A375 (cell line): ENCODE results near the gene PDE11A. TPM values are rescaled to one million over a fixed set of nuclear protein-coding genes. Genes with fewer than 3 reads are reported as not detected.

Experiments used
- small RNA-seq: library from RNA; depleted of rRNA; stranded (forward); fragments of <200 nt; gene quantifications from one replicate; pipeline ENCODE3, GENCODE V24; 2014
- total RNA-seq: library from RNA; depleted of rRNA; stranded (reverse); fragments of >200 nt; shearing (Covaris generic); gene quantifications from 2 replicates; pipeline ENCODE4 v1.2.3, GENCODE V29; 2014; rRNA removed

The PDE11A gene
- 0.04 and 0.19 TPM in 2 replicates for total RNA-seq

GRCh38 chr2:178072383-178073301 is at the start of gene PDE11A:
Gene PDE11A (minus strand): TSS chr2:178072777. CDS start chr2:178072437, 340 bp downstream.

GRCh38 chr2:178112202-178113152 is 39.9 kb upstream of the PDE11A start, which contains the start of gene RBM45:
Gene RBM45 (plus strand): TSS chr2:178112437. CDS start chr2:178112547, 110 bp downstream.

Small RNA genes lying within 50 kb of the gene (small RNA-seq; reads per million reads assigned to genes)
- gene AC011998.1 (not detected), gene RNU6-629P (not detected)

Other genes with a start within 250 kb of the PDE11A start
- 8.8 and 10.2 TPM in 2 replicates for gene RBM45, start 39.7 kb upstream of the PDE11A start, total RNA-seq
- 5.7 and 7.0 TPM in 2 replicates for gene OSBPL6, start 121.7 kb upstream of the PDE11A start, total RNA-seq